ENCODE results near the gene DTD1.

DNA sequence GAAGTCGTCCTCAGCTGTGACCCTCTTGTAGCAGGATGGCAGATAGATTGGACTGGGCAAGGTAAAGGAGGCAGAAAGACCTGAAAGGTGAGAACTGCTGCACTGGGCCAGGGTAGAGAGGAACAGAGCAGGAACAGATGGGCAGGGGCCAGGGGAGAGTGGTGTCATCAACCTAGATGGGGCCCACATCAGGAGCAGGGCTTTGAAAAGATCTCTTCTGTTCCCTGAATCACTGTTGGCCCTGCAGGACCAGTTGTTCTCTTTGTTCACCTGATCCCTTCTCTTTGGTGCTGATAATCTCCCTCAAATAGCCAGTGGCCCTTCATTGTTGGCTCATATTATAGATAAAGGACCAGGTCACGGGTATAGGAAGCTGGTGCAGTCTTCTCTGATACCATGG, 59.9 kb downstream of the DTD1 start:
- TF ChIP-seq EZH2 (IDR thresholded peaks at IDR 0.05; ENCODE audit: insufficient read depth, poor library complexity, severe bottlenecking): no peak
- no peak for TF ChIP-seq EZH2phosphoT487 (IDR thresholded peaks at IDR 0.05; ENCODE audit: insufficient read depth, low read depth)
